Loucy (cell line): ENCODE measurements around the gene ZNF611.
"Not testable (repeated sequence)": the region's sequence is repeated elsewhere in the genome, so short reads cannot be mapped to it uniquely, and the experiment has no call there.

Experiments used
- H2AFZ ChIP-seq: fragments of 200-600 bp; sonication (generic); 2 replicates; pipeline ENCODE4 v1.6.0; 2016; ENCODE audit warnings: antibody characterized with exemption, mild to moderate bottlenecking, low read length, moderate library complexity
- H3F3A ChIP-seq: fragments of 200-600 bp; 2 replicates; pipeline ENCODE4 v1.6.0; 2016; ENCODE audit warnings: antibody characterized with exemption, low read depth, mild to moderate bottlenecking
- H3K27me3 ChIP-seq: fragments of 200-600 bp; sonication (generic); 2 replicates; pipeline ENCODE4 v1.6.1; 2014; ENCODE audit warnings: low read length, mild to moderate bottlenecking; ENCODE audit not compliant: insufficient read depth, poor library complexity, severe bottlenecking
- H3K36me3 ChIP-seq: fragments of 200-600 bp; sonication (generic); 2 replicates; pipeline ENCODE4 v1.6.1; 2016; ENCODE audit warnings: low read length; ENCODE audit not compliant: insufficient read depth
- H3K4me1 ChIP-seq: fragments of 200-600 bp; sonication (generic); 2 replicates; pipeline ENCODE4 v1.5.1; 2014; ENCODE audit warnings: low read length, mild to moderate bottlenecking; ENCODE audit not compliant: insufficient read depth, poor library complexity, severe bottlenecking
- H3K4me2 ChIP-seq: fragments of 200-600 bp; sonication (generic); 2 replicates; pipeline ENCODE4 v1.6.0; 2014; ENCODE audit warnings: antibody characterized with exemption, low read length, low read depth, mild to moderate bottlenecking; ENCODE audit not compliant: poor library complexity, severe bottlenecking
- H3K4me3 ChIP-seq: fragments of 200-600 bp; sonication (generic); 2 replicates; pipeline ENCODE4 v1.5.1; 2014; ENCODE audit warnings: low read length, mild to moderate bottlenecking, mixed read lengths; ENCODE audit not compliant: poor library complexity, severe bottlenecking
- H3K79me2 ChIP-seq: fragments of 200-600 bp; sonication (generic); 2 replicates; pipeline ENCODE4 v1.6.1; 2014; ENCODE audit warnings: low read length; ENCODE audit not compliant: insufficient read depth
- H3K9ac ChIP-seq: fragments of 200-600 bp; sonication (generic); 2 replicates; pipeline ENCODE4 v1.6.0; 2014; ENCODE audit warnings: mild to moderate bottlenecking, low read depth, low read length, moderate library complexity; ENCODE audit not compliant: poor library complexity, severe bottlenecking
- H3K9me2 ChIP-seq: fragments of 200-600 bp; sonication (generic); replicated peaks from 2 replicates; pipeline ENCODE4 v1.6.1; 2016; ENCODE audit warnings: low read depth, low read length, mixed read lengths
- H3K9me3 ChIP-seq: fragments of 200-600 bp; sonication (generic); 2 replicates; pipeline ENCODE4 v1.6.1; 2014; ENCODE audit warnings: mild to moderate bottlenecking, antibody characterized with exemption, low read length, low read depth; ENCODE audit not compliant: insufficient read depth
- H4K20me1 ChIP-seq: fragments of 200-600 bp; sonication (generic); 2 replicates; pipeline ENCODE4 v1.6.0; 2014; ENCODE audit warnings: antibody characterized with exemption, low read length, mild to moderate bottlenecking; ENCODE audit not compliant: insufficient read depth, poor library complexity, severe bottlenecking
- EZH2phosphoT487 ChIP-seq: fragments of 200-600 bp; IDR thresholded peaks from 2 replicates; pipeline ENCODE4 v1.6.1; 2018; ENCODE audit warnings: antibody characterized with exemption, mild to moderate bottlenecking, moderate library complexity, borderline replicate concordance
- TF ChIP-seq, protein P1 (sequence below): fragments of 200-600 bp; sonication (generic); conservative IDR thresholded peaks from 2 replicates; pipeline ENCODE4 v1.5.1; 2014; ENCODE audit warnings: mild to moderate bottlenecking, antibody characterized with exemption, low read length

The ZNF611 gene

DNA sequence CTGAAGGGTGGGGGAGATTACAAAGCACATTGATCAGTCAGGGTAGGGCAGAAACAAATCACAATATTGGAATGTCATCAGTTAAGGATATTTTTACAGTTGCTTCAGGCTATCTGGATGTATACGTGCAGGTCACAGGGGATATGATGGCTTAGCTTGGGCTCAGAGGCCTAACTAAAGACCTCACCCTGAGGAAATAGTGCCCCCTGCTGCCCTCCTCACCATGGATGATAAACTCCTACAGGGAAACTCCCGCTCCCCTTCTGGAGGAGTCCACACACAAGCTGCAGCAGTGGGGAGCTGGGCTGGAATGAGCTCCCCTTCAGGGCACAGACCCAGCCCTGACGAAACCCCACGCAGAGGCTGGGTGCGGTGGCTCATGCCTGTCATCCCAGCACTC, 35.3 kb downstream of the ZNF611 start:
- H3K27me3 ChIP-seq, H3K4me1 ChIP-seq, H3K79me2 ChIP-seq, H3K9me2 ChIP-seq, H3K4me3 ChIP-seq, H3K36me3 ChIP-seq, H2AFZ ChIP-seq, H3F3A ChIP-seq, H3K4me2 ChIP-seq, H3K9ac ChIP-seq, H3K9me3 ChIP-seq, H4K20me1 ChIP-seq: not testable (repeated sequence)
- TF ChIP-seq, protein P1, sequence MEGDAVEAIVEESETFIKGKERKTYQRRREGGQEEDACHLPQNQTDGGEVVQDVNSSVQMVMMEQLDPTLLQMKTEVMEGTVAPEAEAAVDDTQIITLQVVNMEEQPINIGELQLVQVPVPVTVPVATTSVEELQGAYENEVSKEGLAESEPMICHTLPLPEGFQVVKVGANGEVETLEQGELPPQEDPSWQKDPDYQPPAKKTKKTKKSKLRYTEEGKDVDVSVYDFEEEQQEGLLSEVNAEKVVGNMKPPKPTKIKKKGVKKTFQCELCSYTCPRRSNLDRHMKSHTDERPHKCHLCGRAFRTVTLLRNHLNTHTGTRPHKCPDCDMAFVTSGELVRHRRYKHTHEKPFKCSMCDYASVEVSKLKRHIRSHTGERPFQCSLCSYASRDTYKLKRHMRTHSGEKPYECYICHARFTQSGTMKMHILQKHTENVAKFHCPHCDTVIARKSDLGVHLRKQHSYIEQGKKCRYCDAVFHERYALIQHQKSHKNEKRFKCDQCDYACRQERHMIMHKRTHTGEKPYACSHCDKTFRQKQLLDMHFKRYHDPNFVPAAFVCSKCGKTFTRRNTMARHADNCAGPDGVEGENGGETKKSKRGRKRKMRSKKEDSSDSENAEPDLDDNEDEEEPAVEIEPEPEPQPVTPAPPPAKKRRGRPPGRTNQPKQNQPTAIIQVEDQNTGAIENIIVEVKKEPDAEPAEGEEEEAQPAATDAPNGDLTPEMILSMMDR, result peak; percentile 20; the same call in 1 of the 2 replicates

DNA sequence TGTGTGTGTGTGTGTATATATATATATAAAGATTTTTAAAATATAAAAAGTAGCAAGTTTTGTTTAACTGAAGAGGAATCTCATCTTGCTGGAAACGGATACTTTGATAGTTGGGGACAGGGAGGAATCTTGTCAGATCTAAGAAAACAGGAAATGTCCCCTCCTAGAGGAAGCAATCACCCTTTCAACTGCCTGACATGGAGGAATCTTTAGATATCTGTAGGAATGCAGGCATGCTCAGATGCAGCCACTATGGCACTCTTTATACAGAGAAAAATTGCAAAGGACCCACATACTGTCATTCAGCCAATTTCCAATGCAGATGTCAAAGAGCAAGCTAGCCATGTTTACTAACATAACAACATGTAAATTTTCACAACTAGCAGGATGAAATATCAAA, 38.8 kb downstream of the ZNF611 start:
- no peak overlapping the region for H2AFZ ChIP-seq
- H3K9ac ChIP-seq, result no peak overlapping the region
- H3K27me3 ChIP-seq, result no peaks in the 10 kb centered on the region
- H3K4me1 ChIP-seq, result peaks cover 8% of the 10 kb centered on the region
- H3F3A ChIP-seq, result no peaks in the 10 kb centered on the region
- H3K4me2 ChIP-seq, result no peak overlapping the region
- TF ChIP-seq, protein P1, result no peak
- TF ChIP-seq EZH2phosphoT487, result no peak
- no peaks in the 10 kb centered on the region for H3K9me3 ChIP-seq
- H3K79me2 ChIP-seq, result no peaks in the 10 kb centered on the region
- H4K20me1 ChIP-seq, result no peaks in the 10 kb centered on the region
- H3K9me2 ChIP-seq, result no peaks in the 10 kb centered on the region
- no peaks in the 10 kb centered on the region for H3K36me3 ChIP-seq
- H3K4me3 ChIP-seq, result no peak overlapping the region

DNA sequence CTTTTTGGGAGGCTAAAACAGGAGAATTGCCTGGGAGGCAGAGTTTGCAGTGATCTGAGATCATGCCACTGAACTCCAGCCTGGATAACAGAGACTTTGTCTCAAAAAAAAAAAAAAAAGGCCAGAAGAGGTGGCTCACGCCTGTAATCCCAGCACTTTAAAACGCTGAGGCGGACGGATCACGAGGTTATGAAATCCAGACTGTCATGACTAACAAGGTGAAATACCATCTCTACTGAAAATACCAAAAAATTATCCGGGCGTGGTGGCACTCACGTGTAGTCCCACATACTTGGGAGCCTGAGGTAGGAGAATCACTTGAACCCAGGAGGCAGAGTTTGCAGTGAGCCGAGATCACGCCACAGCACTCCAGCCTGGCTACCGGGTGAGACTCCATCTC, 39.9 kb downstream of the ZNF611 start:
- H3K27me3 ChIP-seq, result no peaks in the 10 kb centered on the region
- H3K9ac ChIP-seq, result no peak overlapping the region
- no peak overlapping the region for H3K4me2 ChIP-seq
- no peak overlapping the region for H3K4me3 ChIP-seq
- TF ChIP-seq, protein P1, result no peak
- no peak for TF ChIP-seq EZH2phosphoT487
- no peaks in the 10 kb centered on the region for H3F3A ChIP-seq
- H3K79me2 ChIP-seq, result peaks cover 4% of the 10 kb centered on the region
- no peaks in the 10 kb centered on the region for H4K20me1 ChIP-seq
- no peaks in the 10 kb centered on the region for H3K9me2 ChIP-seq
- no peak overlapping the region for H2AFZ ChIP-seq
- no peaks in the 10 kb centered on the region for H3K36me3 ChIP-seq
- no peaks in the 10 kb centered on the region for H3K9me3 ChIP-seq
- peaks cover 13% of the 10 kb centered on the region for H3K4me1 ChIP-seq

DNA sequence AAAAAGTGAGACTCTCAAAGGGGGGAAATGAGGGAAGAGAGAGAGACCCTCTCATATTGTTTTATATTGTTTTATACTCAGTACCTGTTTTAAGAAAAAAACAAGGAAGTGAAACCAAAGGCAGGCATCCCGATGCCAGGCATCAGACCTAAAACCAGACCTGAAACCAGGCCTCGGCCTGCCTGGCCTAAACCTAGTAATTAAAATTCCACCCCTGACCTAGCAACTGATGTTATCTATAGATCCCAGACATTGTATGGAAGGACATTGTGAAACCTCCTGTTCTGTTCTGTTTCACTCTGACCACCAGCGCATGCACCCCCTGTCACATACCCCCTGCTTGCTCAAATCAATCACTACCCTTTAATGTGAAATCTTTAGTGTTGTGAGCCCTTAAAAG, 40.6 kb downstream of the ZNF611 start:
- H3K79me2 ChIP-seq, H3K9me2 ChIP-seq, H4K20me1 ChIP-seq, H3K9me3 ChIP-seq, H3K9ac ChIP-seq, H2AFZ ChIP-seq, H3K4me2 ChIP-seq, H3F3A ChIP-seq, H3K36me3 ChIP-seq, H3K27me3 ChIP-seq, H3K4me3 ChIP-seq: not testable (repeated sequence)
- H3K4me1 ChIP-seq, result peaks cover 16% of the 10 kb centered on the region
